ENCODE measurements around the gene FER. TPM values are rescaled to one million over a fixed set of nuclear protein-coding genes. Genes with fewer than 3 reads are reported as not detected.
A peak's percentile ranks its signal among the peaks of the same experiment; 100 is the strongest.

The FER gene
- polyA plus RNA-seq, 1 donor (not counting 4 experiments of a cell fraction or from before 2014, with no cell fraction given) = 17.1 TPM

DNA sequence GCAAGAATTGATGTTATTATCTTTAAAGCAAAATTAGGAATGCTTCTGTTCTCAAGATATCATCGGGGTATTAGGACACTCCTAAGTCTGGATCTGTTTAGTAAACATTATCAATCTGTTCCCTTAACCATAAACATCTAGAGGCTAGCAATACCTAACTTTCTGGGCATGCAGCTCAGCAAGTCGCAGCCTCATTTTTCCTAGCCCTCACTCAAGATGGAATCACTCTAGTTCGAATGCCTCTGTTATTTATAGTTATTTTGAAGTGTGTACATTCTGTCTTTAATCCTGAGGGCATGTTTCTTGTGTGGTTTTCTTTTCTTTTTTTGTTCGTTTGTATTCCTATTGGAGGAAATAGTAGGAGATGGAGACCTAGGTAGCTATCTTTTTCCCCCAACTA, 66.9 kb downstream of the FER start:
- H3K4me1 ChIP-seq (ENCODE audit: control insufficient read depth, extremely low read depth, insufficient read depth, low read length) = peaks cover 8% of the 10 kb centered on the region
- peaks cover 48% of the 10 kb centered on the region for H3K79me2 ChIP-seq (ENCODE audit: control insufficient read depth, insufficient read depth, low read length)
- H3K4me2 ChIP-seq (ENCODE audit: control insufficient read depth, extremely low read depth, insufficient read depth, low read depth, low read length) = no peak overlapping the region
- dilution Hi-C loops (cut with MboI; ENCODE audit: extremely low pct_ligation_motif_present, low sequenced_read_pairs) = no loop called here
- H2AFZ ChIP-seq (ENCODE audit: control insufficient read depth, low read length) = no peak overlapping the region
- no peaks in the 10 kb centered on the region for H4K20me1 ChIP-seq (ENCODE audit: control insufficient read depth, extremely low read depth, insufficient read depth, low read length)
- DNase-seq (ENCODE audit: low read depth, low spot score) = no peak
- no peak overlapping the region for H3K4me3 ChIP-seq (ENCODE audit: control insufficient read depth in 2 of 3, extremely low read depth in 1 of 3, insufficient read depth in 2 of 3, low read depth in 1 of 3, low read length in 3 of 3)
- no peak for TF ChIP-seq EZH2 (IDR thresholded peaks at IDR 0.05; ENCODE audit: low read length)
- TF ChIP-seq, protein P1, sequence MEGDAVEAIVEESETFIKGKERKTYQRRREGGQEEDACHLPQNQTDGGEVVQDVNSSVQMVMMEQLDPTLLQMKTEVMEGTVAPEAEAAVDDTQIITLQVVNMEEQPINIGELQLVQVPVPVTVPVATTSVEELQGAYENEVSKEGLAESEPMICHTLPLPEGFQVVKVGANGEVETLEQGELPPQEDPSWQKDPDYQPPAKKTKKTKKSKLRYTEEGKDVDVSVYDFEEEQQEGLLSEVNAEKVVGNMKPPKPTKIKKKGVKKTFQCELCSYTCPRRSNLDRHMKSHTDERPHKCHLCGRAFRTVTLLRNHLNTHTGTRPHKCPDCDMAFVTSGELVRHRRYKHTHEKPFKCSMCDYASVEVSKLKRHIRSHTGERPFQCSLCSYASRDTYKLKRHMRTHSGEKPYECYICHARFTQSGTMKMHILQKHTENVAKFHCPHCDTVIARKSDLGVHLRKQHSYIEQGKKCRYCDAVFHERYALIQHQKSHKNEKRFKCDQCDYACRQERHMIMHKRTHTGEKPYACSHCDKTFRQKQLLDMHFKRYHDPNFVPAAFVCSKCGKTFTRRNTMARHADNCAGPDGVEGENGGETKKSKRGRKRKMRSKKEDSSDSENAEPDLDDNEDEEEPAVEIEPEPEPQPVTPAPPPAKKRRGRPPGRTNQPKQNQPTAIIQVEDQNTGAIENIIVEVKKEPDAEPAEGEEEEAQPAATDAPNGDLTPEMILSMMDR (optimal IDR thresholded peaks at IDR 0.05 in 1 of 3, IDR thresholded peaks at IDR 0.05 in 1 of 3, conservative IDR thresholded peaks at IDR 0.05 in 1 of 3; ENCODE audit: extremely low read depth in 1 of 3, insufficient read depth in 2 of 3, low read length in 3 of 3) = no peak
- H3K27ac ChIP-seq (ENCODE audit: control insufficient read depth, insufficient read depth, low read length) = no peak overlapping the region
- H3K9me1 ChIP-seq (ENCODE audit: control insufficient read depth, extremely low read depth, insufficient read depth, low read length) = no peaks in the 10 kb centered on the region
- FAIRE-seq = no peak
- H3K36me3 ChIP-seq (ENCODE audit: control insufficient read depth in 2 of 2, extremely low read depth in 1 of 2, insufficient read depth in 2 of 2, low read length in 2 of 2) = peaks cover 0 to 1% of the 10 kb centered on the region in 2 experiments
- H3K27me3 ChIP-seq (ENCODE audit: control insufficient read depth, extremely low read depth, insufficient read depth, low read length) = no peaks in the 10 kb centered on the region
- peaks cover 7% of the 10 kb centered on the region for H3K9me3 ChIP-seq (ENCODE audit: control insufficient read depth, low read depth, low read length)
- H3K9ac ChIP-seq (ENCODE audit: control insufficient read depth, extremely low read depth, insufficient read depth, low read length) = no peak overlapping the region

DNA sequence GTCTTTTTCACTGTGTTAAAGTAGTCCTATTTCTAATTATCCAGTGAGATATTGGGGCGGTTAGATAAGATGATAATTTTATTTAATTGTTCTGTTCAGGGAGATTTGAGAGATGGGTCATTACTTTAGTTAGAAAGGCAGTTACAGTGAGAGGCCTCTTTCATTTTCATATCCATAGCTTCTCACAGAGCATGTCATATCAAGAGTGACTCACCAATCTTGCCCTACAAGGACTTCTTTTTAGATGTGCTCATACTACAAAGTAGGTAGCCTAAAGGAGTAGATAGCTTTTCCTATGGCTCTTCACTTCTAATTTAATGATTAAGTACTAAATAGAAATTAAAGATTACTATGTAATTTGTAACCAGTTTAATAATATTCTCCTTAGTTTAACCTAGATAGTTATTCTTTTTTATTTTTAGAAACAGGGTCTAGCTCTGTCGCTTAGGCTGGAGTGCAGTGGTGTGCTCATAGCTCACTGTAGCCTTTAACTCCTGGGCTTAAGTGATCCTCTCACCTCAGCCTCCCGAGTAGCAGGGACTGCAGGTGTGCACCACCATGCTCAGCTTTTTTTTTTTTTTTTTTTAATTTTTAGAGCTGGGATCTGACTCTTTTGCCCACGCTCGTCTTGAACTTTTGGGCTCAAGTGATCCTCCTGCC, 71.0 kb downstream of the FER start:
- no peak for FAIRE-seq
- peak overlapping the region; percentile 30 for H3K4me2 ChIP-seq (ENCODE audit: control insufficient read depth, extremely low read depth, insufficient read depth, low read depth, low read length)
- H3K9ac ChIP-seq (ENCODE audit: control insufficient read depth, extremely low read depth, insufficient read depth, low read length) = no peak overlapping the region
- H3K27me3 ChIP-seq (ENCODE audit: control insufficient read depth, extremely low read depth, insufficient read depth, low read length) = no peaks in the 10 kb centered on the region
- no peak overlapping the region for H2AFZ ChIP-seq (ENCODE audit: control insufficient read depth, low read length)
- peak; percentile 11 for DNase-seq (ENCODE audit: low read depth, low spot score)
- no peaks in the 10 kb centered on the region for H3K4me1 ChIP-seq (ENCODE audit: control insufficient read depth, extremely low read depth, insufficient read depth, low read length)
- TF ChIP-seq, protein P1 (optimal IDR thresholded peaks at IDR 0.05 in 1 of 3, IDR thresholded peaks at IDR 0.05 in 1 of 3, conservative IDR thresholded peaks at IDR 0.05 in 1 of 3; ENCODE audit: extremely low read depth in 1 of 3, insufficient read depth in 2 of 3, low read length in 3 of 3) = no peak
- TF ChIP-seq EZH2 (IDR thresholded peaks at IDR 0.05; ENCODE audit: low read length) = no peak
- H3K36me3 ChIP-seq (ENCODE audit: control insufficient read depth in 2 of 2, extremely low read depth in 1 of 2, insufficient read depth in 2 of 2, low read length in 2 of 2) = no peaks in the 10 kb centered on the region
- no peak overlapping the region for H3K4me3 ChIP-seq (ENCODE audit: control insufficient read depth in 2 of 3, extremely low read depth in 1 of 3, insufficient read depth in 2 of 3, low read depth in 1 of 3, low read length in 3 of 3)
- no peaks in the 10 kb centered on the region for H3K9me1 ChIP-seq (ENCODE audit: control insufficient read depth, extremely low read depth, insufficient read depth, low read length)
- dilution Hi-C loops (cut with MboI; ENCODE audit: extremely low pct_ligation_motif_present, low sequenced_read_pairs) = no loop called here
- peaks cover 14% of the 10 kb centered on the region for H3K79me2 ChIP-seq (ENCODE audit: control insufficient read depth, insufficient read depth, low read length)
- no peaks in the 10 kb centered on the region for H4K20me1 ChIP-seq (ENCODE audit: control insufficient read depth, extremely low read depth, insufficient read depth, low read length)
- H3K27ac ChIP-seq (ENCODE audit: control insufficient read depth, insufficient read depth, low read length) = no peak overlapping the region
- H3K9me3 ChIP-seq (ENCODE audit: control insufficient read depth, low read depth, low read length) = no peaks in the 10 kb centered on the region

All from keratinocyte (primary cell).